K562 (cell line): ENCODE results near the gene KAZN. TPM values are rescaled to one million over a fixed set of nuclear protein-coding genes. Genes with fewer than 3 reads are reported as not detected.

ENCODE experiments used
- CBFA2T2 ChIP-seq: fragments of 450-650 bp; conservative IDR thresholded peaks from 2 replicates; pipeline ENCODE4 v1.6.1; 2017; ENCODE audit warnings: mild to moderate bottlenecking
- DPF2 ChIP-seq: fragments of 450-650 bp; IDR thresholded peaks from 2 replicates; pipeline ENCODE4 v1.6.1; 2016
- EP300 ChIP-seq: IDR thresholded peaks from 2 replicates; pipeline ENCODE4 v1.6.1; 2012; ENCODE audit warnings: low read length, improper control_type of control experiment
- FOXJ2 ChIP-seq: fragments of 200-800 bp; sonication (Bioruptor generic); IDR thresholded peaks from 2 replicates; pipeline ENCODE4 v1.6.1; 2016; ENCODE audit warnings: missing genetic modification characterization, missing compliant biosample characterization
- FOXM1 ChIP-seq, 2 experiments: fragments of 450-650 bp in 1 of 2; sonication (generic) in 1 of 2; formaldehyde crosslinking in 1 of 2; IDR thresholded peaks; 2 replicates each; pipeline versions ENCODE4 v1.6.1 to v1.9.0; 2017 to 2022; ENCODE audit warnings: low read depth in 2 of 2, mild to moderate bottlenecking in 2 of 2, missing genetic modification reagents in 1 of 2, moderate library complexity in 1 of 2
- JUND ChIP-seq, 2 experiments: IDR thresholded peaks; 2 replicates in 1 of 2; 3 replicates in 1 of 2; pipeline ENCODE4 v1.6.1; 2011; ENCODE audit warnings: borderline replicate concordance in 2 of 2, low read depth in 2 of 2, low read length in 2 of 2, improper control_type of control experiment in 1 of 2, missing biosample characterization in 1 of 2, missing genetic modification characterization in 1 of 2, missing genetic modification reagents in 1 of 2
- MTA1 ChIP-seq: fragments of 450-650 bp; IDR thresholded peaks from 2 replicates; pipeline ENCODE4 v1.6.1; 2017; ENCODE audit warnings: borderline replicate concordance
- MTA2 ChIP-seq: fragments of 450-650 bp; IDR thresholded peaks from 2 replicates; pipeline ENCODE4 v1.6.1; 2016; ENCODE audit warnings: low read depth
- MYC ChIP-seq, 2 experiments: fragments of 250-450 bp in 1 of 2; sonication (Bioruptor Pico) in 1 of 2; IDR thresholded peaks; 2 replicates each; pipeline versions ENCODE4 v1.5.1 to v1.6.1; 2012 to 2021; ENCODE audit warnings: low read depth in 2 of 2, borderline replicate concordance in 1 of 2, improper control_type of control experiment in 1 of 2, low read length in 1 of 2, mild to moderate bottlenecking in 1 of 2, moderate library complexity in 1 of 2
- NFIC ChIP-seq: fragments of 450-650 bp; IDR thresholded peaks from 2 replicates; pipeline ENCODE4 v1.6.1; 2017; ENCODE audit warnings: mild to moderate bottlenecking, inconsistent platforms
- RCOR1 ChIP-seq, 2 experiments: IDR thresholded peaks; 2 replicates each; pipeline ENCODE4 v1.6.1; 2012; ENCODE audit warnings: low read depth in 2 of 2, low read length in 2 of 2, borderline replicate concordance in 1 of 2, improper control_type of control experiment in 1 of 2
- TBL1XR1 ChIP-seq, 2 experiments: IDR thresholded peaks; 2 replicates each; pipeline ENCODE4 v1.6.1; 2012; ENCODE audit warnings: improper control_type of control experiment in 2 of 2, low read length in 2 of 2, mild to moderate bottlenecking in 1 of 2
- TEAD4 ChIP-seq, 2 experiments: sonication (generic) in 1 of 2; formaldehyde crosslinking in 1 of 2; IDR thresholded peaks; 2 replicates each; pipeline versions ENCODE4 v1.6.1 to v1.8.0; 2012 to 2022; ENCODE audit warnings: borderline replicate concordance in 1 of 2, inconsistent platforms in 1 of 2, low read length in 1 of 2, mild to moderate bottlenecking in 1 of 2, missing genetic modification reagents in 1 of 2
- TOE1 ChIP-seq, 2 experiments: fragments of 450-650 bp in 1 of 2; sonication (generic) in 1 of 2; formaldehyde crosslinking in 1 of 2; IDR thresholded peaks; 2 replicates each; pipeline versions ENCODE4 v1.7.1 to v1.8.0; 2016 to 2022; ENCODE audit warnings: borderline replicate concordance in 2 of 2, mild to moderate bottlenecking in 2 of 2, antibody characterized with exemption in 1 of 2, inconsistent platforms in 1 of 2, low read depth in 1 of 2, missing genetic modification reagents in 1 of 2, moderate library complexity in 1 of 2
- TRIM28 ChIP-seq: fragments of 450-650 bp; IDR thresholded peaks from 2 replicates; pipeline ENCODE4 v1.6.1; 2017
- TSC22D4 ChIP-seq: fragments of 450-650 bp; IDR thresholded peaks from 2 replicates; pipeline ENCODE4 v1.6.1; 2016; ENCODE audit warnings: missing genetic modification characterization, missing biosample characterization, control low read depth
- ZNF717 ChIP-seq: fragments of 250-450 bp; sonication (Bioruptor Pico); IDR thresholded peaks from 2 replicates; pipeline ENCODE4 v1.5.0; 2021
- ZNF766 ChIP-seq: fragments of 200-800 bp; sonication (Bioruptor generic); conservative IDR thresholded peaks from 2 replicates; pipeline ENCODE4 v1.6.1; 2016; ENCODE audit warnings: missing genetic modification characterization, missing compliant biosample characterization
- polyA plus RNA-seq, 8 experiments: library from polyadenylated mRNA; depleted of rRNA in 4 of 8; stranded (reverse) in 5 of 8; unstranded in 3 of 8; fragments of >200 nt; fragmentation: Nextera tagmentation in 2 of 8; fragmentation: Illumina TruSeq in 1 of 8; extraction: Ambion mirVana in 2 of 8; extraction: Trizol in 1 of 8; gene quantifications; 2 replicates each; pipeline versions ENCODE4 v1.2.1 to v1.2.3, GENCODE V29; 2011 to 2014; ENCODE audit warnings: inconsistent platforms in 1 of 8, missing spikeins in 1 of 8
- total RNA-seq, 7 experiments: library from RNA; depleted of rRNA in 6 of 7; stranded (reverse); fragments of >200 nt in 6 of 7; fragmentation: Illumina TruSeq in 2 of 7; extraction: Trizol in 2 of 7; gene quantifications; 2 replicates each; pipeline versions ENCODE4 v1.2.1 to v1.2.3, GENCODE V29; 2011 to 2021; ENCODE audit warnings: low replicate concordance in 1 of 7
- TF ChIP-seq, protein P1 (sequence below): fragments of 200-800 bp; sonication (Bioruptor generic); IDR thresholded peaks from 2 replicates; pipeline ENCODE4 v1.6.1; 2016; ENCODE audit warnings: missing genetic modification characterization, missing compliant biosample characterization
- TF ChIP-seq, protein P2 (sequence below): fragments of 150-350 bp; conservative IDR thresholded peaks from 2 replicates; pipeline ENCODE4 v1.6.1; 2014; ENCODE audit warnings: low read length

Gene KAZN
- total and polyA plus RNA-seq, 9 of the 15 experiments (the other 6 are each of a cell fraction or from before 2014, with no cell fraction given): 2.1 to 21.6 (median 5.4) TPM

DNA sequence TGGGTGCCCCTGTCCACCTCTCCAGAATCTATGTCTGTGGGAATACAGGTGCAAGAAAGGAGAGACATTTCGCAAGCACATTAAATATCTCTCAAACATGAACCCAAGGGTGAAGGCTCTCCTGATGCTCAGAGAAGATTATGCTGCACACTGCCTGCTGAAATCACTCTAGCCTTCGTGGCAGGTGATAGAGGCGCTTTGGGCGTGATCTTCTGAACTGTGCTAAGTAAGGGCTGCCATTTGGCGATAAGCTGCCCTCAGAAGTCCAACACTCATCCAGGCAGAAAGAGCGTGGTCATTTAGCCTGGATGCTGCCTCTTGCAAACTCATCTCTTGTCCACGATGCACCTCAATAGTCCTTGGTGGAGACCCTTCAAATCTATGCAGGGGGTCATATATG is 241.9 kb downstream of the KAZN start (continued):
- TF ChIP-seq RCOR1 (IDR thresholded peaks at IDR 0.05; ENCODE audit: borderline replicate concordance in 1 of 2, low read depth in 2 of 2, low read length in 2 of 2) (peak; percentile 89 to 98), NFIC (peak; percentile 81), TBL1XR1 (IDR thresholded peaks at IDR 0.05; ENCODE audit: low read length in 2 of 2) (peak; percentile 33 to 88; a peak in 2 of 4 replicates), JUND (IDR thresholded peaks at IDR 0.05; ENCODE audit: borderline replicate concordance, low read depth, low read length) (peak; percentile 79), JUND (tag; IDR thresholded peaks at IDR 0.05; ENCODE audit: borderline replicate concordance, low read depth, low read length) (peak; percentile 45; the same call in 2 of the 3 replicates), TSC22D4 (tag) (no peak), MTA2 (peak; percentile 90), EP300 (peak; percentile 91), TRIM28 (peak; percentile 91), FOXJ2 (no peak), TOE1 (IDR thresholded peaks at IDR 0.05; ENCODE audit: borderline replicate concordance) (peak; percentile 43; the same call in 1 of the 2 replicates), TOE1 (CRISPR knock-in tag; IDR thresholded peaks at IDR 0.05; ENCODE audit: borderline replicate concordance, low read depth) (no peak), MYC (IDR thresholded peaks at IDR 0.05; ENCODE audit: low read depth, low read length) (peak; percentile 78), MYC (CRISPR knock-in tag; IDR thresholded peaks at IDR 0.05; ENCODE audit: borderline replicate concordance, low read depth) (no peak), DPF2 (peak; percentile 93), TEAD4 (IDR thresholded peaks at IDR 0.05; ENCODE audit: low read length) (peak; percentile 96), TEAD4 (CRISPR knock-in tag; IDR thresholded peaks at IDR 0.05; ENCODE audit: borderline replicate concordance) (no peak), ZNF717 (no peak), FOXM1 (IDR thresholded peaks at IDR 0.05; ENCODE audit: low read depth) (peak; percentile 84), FOXM1 (CRISPR knock-in tag; IDR thresholded peaks at IDR 0.05; ENCODE audit: low read depth) (no peak), CBFA2T2 (peak; percentile 95), MTA1 (0 out of 2 replicates have a peak, but pooled peaks have one; percentile 51), ZNF766 (CRISPR knock-in tag) (peak; percentile 83)
- TF ChIP-seq, protein P1, sequence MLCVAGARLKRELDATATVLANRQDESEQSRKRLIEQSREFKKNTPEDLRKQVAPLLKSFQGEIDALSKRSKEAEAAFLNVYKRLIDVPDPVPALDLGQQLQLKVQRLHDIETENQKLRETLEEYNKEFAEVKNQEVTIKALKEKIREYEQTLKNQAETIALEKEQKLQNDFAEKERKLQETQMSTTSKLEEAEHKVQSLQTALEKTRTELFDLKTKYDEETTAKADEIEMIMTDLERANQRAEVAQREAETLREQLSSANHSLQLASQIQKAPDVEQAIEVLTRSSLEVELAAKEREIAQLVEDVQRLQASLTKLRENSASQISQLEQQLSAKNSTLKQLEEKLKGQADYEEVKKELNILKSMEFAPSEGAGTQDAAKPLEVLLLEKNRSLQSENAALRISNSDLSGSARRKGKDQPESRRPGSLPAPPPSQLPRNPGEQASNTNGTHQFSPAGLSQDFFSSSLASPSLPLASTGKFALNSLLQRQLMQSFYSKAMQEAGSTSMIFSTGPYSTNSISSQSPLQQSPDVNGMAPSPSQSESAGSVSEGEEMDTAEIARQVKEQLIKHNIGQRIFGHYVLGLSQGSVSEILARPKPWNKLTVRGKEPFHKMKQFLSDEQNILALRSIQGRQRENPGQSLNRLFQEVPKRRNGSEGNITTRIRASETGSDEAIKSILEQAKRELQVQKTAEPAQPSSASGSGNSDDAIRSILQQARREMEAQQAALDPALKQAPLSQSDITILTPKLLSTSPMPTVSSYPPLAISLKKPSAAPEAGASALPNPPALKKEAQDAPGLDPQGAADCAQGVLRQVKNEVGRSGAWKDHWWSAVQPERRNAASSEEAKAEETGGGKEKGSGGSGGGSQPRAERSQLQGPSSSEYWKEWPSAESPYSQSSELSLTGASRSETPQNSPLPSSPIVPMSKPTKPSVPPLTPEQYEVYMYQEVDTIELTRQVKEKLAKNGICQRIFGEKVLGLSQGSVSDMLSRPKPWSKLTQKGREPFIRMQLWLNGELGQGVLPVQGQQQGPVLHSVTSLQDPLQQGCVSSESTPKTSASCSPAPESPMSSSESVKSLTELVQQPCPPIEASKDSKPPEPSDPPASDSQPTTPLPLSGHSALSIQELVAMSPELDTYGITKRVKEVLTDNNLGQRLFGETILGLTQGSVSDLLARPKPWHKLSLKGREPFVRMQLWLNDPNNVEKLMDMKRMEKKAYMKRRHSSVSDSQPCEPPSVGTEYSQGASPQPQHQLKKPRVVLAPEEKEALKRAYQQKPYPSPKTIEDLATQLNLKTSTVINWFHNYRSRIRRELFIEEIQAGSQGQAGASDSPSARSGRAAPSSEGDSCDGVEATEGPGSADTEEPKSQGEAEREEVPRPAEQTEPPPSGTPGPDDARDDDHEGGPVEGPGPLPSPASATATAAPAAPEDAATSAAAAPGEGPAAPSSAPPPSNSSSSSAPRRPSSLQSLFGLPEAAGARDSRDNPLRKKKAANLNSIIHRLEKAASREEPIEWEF: peak; percentile 59; the same call in 1 of the 2 replicates
- TF ChIP-seq, protein P2, sequence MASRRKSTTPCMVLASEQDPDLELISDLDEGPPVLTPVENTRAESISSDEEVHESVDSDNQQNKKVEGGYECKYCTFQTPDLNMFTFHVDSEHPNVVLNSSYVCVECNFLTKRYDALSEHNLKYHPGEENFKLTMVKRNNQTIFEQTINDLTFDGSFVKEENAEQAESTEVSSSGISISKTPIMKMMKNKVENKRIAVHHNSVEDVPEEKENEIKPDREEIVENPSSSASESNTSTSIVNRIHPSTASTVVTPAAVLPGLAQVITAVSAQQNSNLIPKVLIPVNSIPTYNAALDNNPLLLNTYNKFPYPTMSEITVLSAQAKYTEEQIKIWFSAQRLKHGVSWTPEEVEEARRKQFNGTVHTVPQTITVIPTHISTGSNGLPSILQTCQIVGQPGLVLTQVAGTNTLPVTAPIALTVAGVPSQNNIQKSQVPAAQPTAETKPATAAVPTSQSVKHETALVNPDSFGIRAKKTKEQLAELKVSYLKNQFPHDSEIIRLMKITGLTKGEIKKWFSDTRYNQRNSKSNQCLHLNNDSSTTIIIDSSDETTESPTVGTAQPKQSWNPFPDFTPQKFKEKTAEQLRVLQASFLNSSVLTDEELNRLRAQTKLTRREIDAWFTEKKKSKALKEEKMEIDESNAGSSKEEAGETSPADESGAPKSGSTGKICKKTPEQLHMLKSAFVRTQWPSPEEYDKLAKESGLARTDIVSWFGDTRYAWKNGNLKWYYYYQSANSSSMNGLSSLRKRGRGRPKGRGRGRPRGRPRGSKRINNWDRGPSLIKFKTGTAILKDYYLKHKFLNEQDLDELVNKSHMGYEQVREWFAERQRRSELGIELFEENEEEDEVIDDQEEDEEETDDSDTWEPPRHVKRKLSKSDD: no peak
